Activated naive CD4-positive, alpha-beta T cell treated with anti-CD3 and anti-CD28 coated beads, Interleukin-2, amount 10 ng/mL, durations not matched to agents 7 days and 5 days (primary cell): ENCODE measurements around the gene MARCKSL1.
A peak's percentile ranks its signal among the peaks of the same experiment; 100 is the strongest.
"Not testable (repeated sequence)": the region's sequence is repeated elsewhere in the genome, so short reads cannot be mapped to it uniquely, and the experiment has no call there.

ENCODE experiments used
- CTCF ChIA-PET: fragments of 350-600 bp; sonication (Branson Sonifier 250); formaldehyde crosslinking; loops from one replicate; lab custom pipeline; 2021; ENCODE audit warnings: antibody characterized with exemption; lab: Charles Lee
- DNase-seq: peaks from one replicate; pipeline ENCODE4 v3.0.0-alpha.2; 2020
- H3K27ac Mint-ChIP-seq: one replicate; pipeline ENCODE4 v1.8.0; 2021; ENCODE audit warnings: mild to moderate bottlenecking, moderate library complexity, mixed read lengths
- H3K27me3 Mint-ChIP-seq: one replicate; pipeline ENCODE4 v1.8.0; 2021; ENCODE audit warnings: mild to moderate bottlenecking, mixed read lengths
- H3K36me3 Mint-ChIP-seq: one replicate; pipeline ENCODE4 v1.8.0; 2021; ENCODE audit warnings: mixed read lengths
- H3K4me1 Mint-ChIP-seq: one replicate; pipeline ENCODE4 v1.8.0; 2021; ENCODE audit warnings: mixed read lengths
- H3K4me3 Mint-ChIP-seq: one replicate; pipeline ENCODE4 v1.8.0; 2021; ENCODE audit warnings: mild to moderate bottlenecking, moderate library complexity, mixed read lengths
- H3K9me3 Mint-ChIP-seq: one replicate; pipeline ENCODE4 v1.8.0; 2021; ENCODE audit warnings: mixed read lengths

MARCKSL1 gene

GRCh38 chr1:32361674-32362473 lies 25.8 kb upstream of the MARCKSL1 start:
- H3K4me3 Mint-ChIP-seq, result no peak overlapping the region
- CTCF ChIA-PET, result interaction anchor here (0.9 to 2.1 kb wide), 2 partner anchors 40 to 146 kb away, joined by 3 to 6 read pairs; no protein-coding TSS in a partner anchor
- peaks cover 24% of the 10 kb centered on the region for H3K4me1 Mint-ChIP-seq
- H3K27me3 Mint-ChIP-seq, result peaks cover 22% of the 10 kb centered on the region
- H3K27ac Mint-ChIP-seq, result no peak overlapping the region
- peak; percentile 40 for DNase-seq
- H3K36me3 Mint-ChIP-seq, result peaks cover 28% of the 10 kb centered on the region
- H3K9me3 Mint-ChIP-seq, result no peaks in the 10 kb centered on the region

GRCh38 chr1:32361308-32361673 lies 25.3 kb upstream of the MARCKSL1 start:
- H3K27me3 Mint-ChIP-seq, result peaks cover 27% of the 10 kb centered on the region
- peaks cover 24% of the 10 kb centered on the region for H3K4me1 Mint-ChIP-seq
- peaks cover 28% of the 10 kb centered on the region for H3K36me3 Mint-ChIP-seq
- H3K9me3 Mint-ChIP-seq, result no peaks in the 10 kb centered on the region
- CTCF ChIA-PET, result interaction anchor here (2.1 kb wide), 1 partner anchor 146 kb away, joined by 6 read pairs; no protein-coding TSS in a partner anchor
- DNase-seq, result no peak
- H3K27ac Mint-ChIP-seq, result no peak overlapping the region
- H3K4me3 Mint-ChIP-seq, result no peak overlapping the region

GRCh38 chr1:32358435-32358834 lies 22.4 kb upstream of the MARCKSL1 start:
- CTCF ChIA-PET, result interaction anchor here (1.1 to 3.1 kb wide), 2 partner anchors 24 to 143 kb away, joined by 3 to 12 read pairs; no protein-coding TSS in a partner anchor
- peaks cover 23% of the 10 kb centered on the region for H3K36me3 Mint-ChIP-seq
- H3K27ac Mint-ChIP-seq, result peak overlapping the region; percentile 57
- DNase-seq, result no peak
- peaks cover 33% of the 10 kb centered on the region for H3K4me1 Mint-ChIP-seq
- peaks cover 45% of the 10 kb centered on the region for H3K27me3 Mint-ChIP-seq
- no peaks in the 10 kb centered on the region for H3K9me3 Mint-ChIP-seq
- no peak overlapping the region for H3K4me3 Mint-ChIP-seq

- Mint-ChIP-seq H3K27ac (no peak overlapping the region), H3K4me3 (no peak overlapping the region), H3K9me3 (no peaks in the 10 kb centered on the region), H3K36me3 (peaks cover 20% of the 10 kb centered on the region), H3K4me1 (peaks cover 38% of the 10 kb centered on the region), H3K27me3 (peaks cover 49% of the 10 kb centered on the region)
- CTCF ChIA-PET, result interaction anchor here (3.1 kb wide), 1 partner anchor 142 kb away, joined by 12 read pairs; no protein-coding TSS in a partner anchor
- no peak for DNase-seq
Measured at GRCh38 chr1:32357614-32358013, 21.6 kb upstream of the MARCKSL1 start.

- no peak overlapping the region for H3K4me3 Mint-ChIP-seq
- H3K36me3 Mint-ChIP-seq, result peaks cover 16% of the 10 kb centered on the region
- peaks cover 39% of the 10 kb centered on the region for H3K4me1 Mint-ChIP-seq
- CTCF ChIA-PET, result interaction anchor here (0.7 to 1.1 kb wide), 2 partner anchors 74 to 141 kb away, joined by 4 read pairs; no protein-coding TSS in a partner anchor
- H3K27ac Mint-ChIP-seq, result no peak overlapping the region
- no peak for DNase-seq
- H3K9me3 Mint-ChIP-seq, result no peaks in the 10 kb centered on the region
- peaks cover 43% of the 10 kb centered on the region for H3K27me3 Mint-ChIP-seq
Measured at GRCh38 chr1:32356478-32356877, 20.4 kb upstream of the MARCKSL1 start.

- not testable (repeated sequence) for DNase-seq, H3K27ac Mint-ChIP-seq, H3K9me3 Mint-ChIP-seq, H3K4me3 Mint-ChIP-seq
- Mint-ChIP-seq H3K4me1 (peaks cover 41% of the 10 kb centered on the region), H3K36me3 (peaks cover 13% of the 10 kb centered on the region), H3K27me3 (peaks cover 39% of the 10 kb centered on the region)
- CTCF ChIA-PET, result interaction anchor here (0.7 to 1.1 kb wide), 2 partner anchors 74 to 140 kb away, joined by 4 read pairs; no protein-coding TSS in a partner anchor
Measured at GRCh38 chr1:32355778-32356177, 19.7 kb upstream of the MARCKSL1 start.

GRCh38 chr1:32353886-32354570 lies 18.0 kb upstream of the MARCKSL1 start:
- CTCF ChIA-PET, result interaction anchor here (0.9 kb wide), 1 partner anchor 138 kb away, joined by 5 read pairs; no protein-coding TSS in a partner anchor
- Mint-ChIP-seq H3K36me3 (peaks cover 11% of the 10 kb centered on the region), H3K9me3 (peaks cover 5% of the 10 kb centered on the region), H3K27me3 (peaks cover 35% of the 10 kb centered on the region), H3K27ac (no peak overlapping the region), H3K4me3 (peak overlapping the region; percentile 49), H3K4me1 (peaks cover 42% of the 10 kb centered on the region)
- no peak for DNase-seq

GRCh38 chr1:32353431-32353830 lies 17.4 kb upstream of the MARCKSL1 start:
- peaks cover 11% of the 10 kb centered on the region for H3K36me3 Mint-ChIP-seq
- H3K4me1 Mint-ChIP-seq, result peaks cover 48% of the 10 kb centered on the region
- CTCF ChIA-PET, result interaction anchor here (1.0 to 1.1 kb wide), 2 partner anchors 10 to 81 kb away, joined by 3 read pairs; no protein-coding TSS in a partner anchor
- DNase-seq, result no peak
- H3K4me3 Mint-ChIP-seq, result peak overlapping the region; percentile 49
- peaks cover 5% of the 10 kb centered on the region for H3K9me3 Mint-ChIP-seq
- no peak overlapping the region for H3K27ac Mint-ChIP-seq
- H3K27me3 Mint-ChIP-seq, result peaks cover 37% of the 10 kb centered on the region

GRCh38 chr1:32352831-32353383 lies 16.9 kb upstream of the MARCKSL1 start:
- Mint-ChIP-seq H3K4me1 (peaks cover 53% of the 10 kb centered on the region), H3K36me3 (peaks cover 11% of the 10 kb centered on the region), H3K27me3 (peaks cover 38% of the 10 kb centered on the region), H3K27ac (no peak overlapping the region), H3K9me3 (peaks cover 5% of the 10 kb centered on the region), H3K4me3 (peak overlapping the region; percentile 77)
- CTCF ChIA-PET, result interaction anchor here (1.0 to 1.1 kb wide), 2 partner anchors 10 to 81 kb away, joined by 3 read pairs; no protein-coding TSS in a partner anchor
- no peak for DNase-seq

GRCh38 chr1:32352239-32352745 lies 16.3 kb upstream of the MARCKSL1 start:
- H3K36me3 Mint-ChIP-seq, result peaks cover 11% of the 10 kb centered on the region
- no peak overlapping the region for H3K27ac Mint-ChIP-seq
- peaks cover 5% of the 10 kb centered on the region for H3K9me3 Mint-ChIP-seq
- H3K4me3 Mint-ChIP-seq, result peak overlapping the region; percentile 77
- DNase-seq, result no peak
- peaks cover 37% of the 10 kb centered on the region for H3K27me3 Mint-ChIP-seq
- H3K4me1 Mint-ChIP-seq, result peaks cover 54% of the 10 kb centered on the region
- CTCF ChIA-PET, result interaction anchor here (1.0 to 1.1 kb wide), 2 partner anchors 11 to 80 kb away, joined by 3 read pairs; no protein-coding TSS in a partner anchor

- Mint-ChIP-seq H3K27ac (peak overlapping the region; percentile 83), H3K4me1 (peaks cover 55% of the 10 kb centered on the region)
- CTCF ChIA-PET, result interaction anchor here (0.8 to 1.4 kb wide), 4 partner anchors 30 to 136 kb away, joined by 3 to 4 read pairs (median 3); no protein-coding TSS in a partner anchor
Measured at GRCh38 chr1:32351399-32352238, 15.6 kb upstream of the MARCKSL1 start.

GRCh38 chr1:32350785-32351398 lies 14.9 kb upstream of the MARCKSL1 start:
- Mint-ChIP-seq H3K27me3 (peaks cover 40% of the 10 kb centered on the region), H3K4me1 (peaks cover 55% of the 10 kb centered on the region), H3K4me3 (peak overlapping the region; percentile 77), H3K36me3 (peaks cover 11% of the 10 kb centered on the region), H3K27ac (peak overlapping the region; percentile 83), H3K9me3 (peaks cover 5% of the 10 kb centered on the region)
- no peak for DNase-seq
- CTCF ChIA-PET, result interaction anchor here (0.6 to 1.4 kb wide), 7 partner anchors 15 to 135 kb away, joined by 3 to 4 read pairs (median 3); partner anchors contain the start of gene MARCKSL1

More at GRCh38 chr1:32351399-32352238, 15.6 kb upstream of the MARCKSL1 start:
- peak; percentile 95 for DNase-seq
- H3K27me3 Mint-ChIP-seq, result peaks cover 39% of the 10 kb centered on the region
- H3K36me3 Mint-ChIP-seq, result peaks cover 11% of the 10 kb centered on the region
- peaks cover 5% of the 10 kb centered on the region for H3K9me3 Mint-ChIP-seq
- H3K4me3 Mint-ChIP-seq, result peak overlapping the region; percentile 77
